Pulmonary artery endothelial cell (primary cell): ENCODE data around the gene ABLIM1. TPM values are rescaled to one million over a fixed set of nuclear protein-coding genes. Genes with fewer than 3 reads are reported as not detected.
A peak's percentile ranks its signal among the peaks of the same experiment; 100 is the strongest.

Experiments used
- DNase-seq: peaks from one replicate; pipeline ENCODE4 v3.0.0-alpha.2; 2011; ENCODE audit warnings: low read depth, low spot score
- total RNA-seq: library from RNA; depleted of rRNA; stranded (reverse); fragments of >200 nt; gene quantifications from 2 replicates; pipeline ENCODE4 v1.2.3, GENCODE V29; 2014

Gene ABLIM1
- total RNA-seq, 1 donor from 2014 or later, result 56.3 TPM

GRCh38 chr10:114584419-114584818 lies 73.7 kb downstream of the ABLIM1 start:
- no peak for DNase-seq

DNA sequence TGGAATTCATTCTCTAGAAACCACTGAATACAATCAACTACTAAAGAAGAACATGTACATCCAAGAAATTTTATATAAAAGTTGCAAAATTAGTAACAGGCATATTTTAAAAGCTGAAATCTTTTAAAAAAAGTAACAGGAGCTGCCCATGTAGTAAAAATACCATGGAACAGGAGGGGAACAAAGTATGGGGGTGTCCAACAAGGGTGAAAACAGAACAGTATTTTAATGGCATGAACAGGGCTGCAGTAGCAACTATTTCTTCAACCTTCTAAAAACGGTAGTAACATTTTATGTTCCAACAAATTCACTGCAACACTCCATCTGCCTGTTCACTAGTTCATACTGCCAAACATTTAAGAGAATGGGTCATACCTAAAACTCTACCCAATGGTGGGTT lies 77.0 kb downstream of the ABLIM1 start:
- DNase-seq, result no peak

DNA sequence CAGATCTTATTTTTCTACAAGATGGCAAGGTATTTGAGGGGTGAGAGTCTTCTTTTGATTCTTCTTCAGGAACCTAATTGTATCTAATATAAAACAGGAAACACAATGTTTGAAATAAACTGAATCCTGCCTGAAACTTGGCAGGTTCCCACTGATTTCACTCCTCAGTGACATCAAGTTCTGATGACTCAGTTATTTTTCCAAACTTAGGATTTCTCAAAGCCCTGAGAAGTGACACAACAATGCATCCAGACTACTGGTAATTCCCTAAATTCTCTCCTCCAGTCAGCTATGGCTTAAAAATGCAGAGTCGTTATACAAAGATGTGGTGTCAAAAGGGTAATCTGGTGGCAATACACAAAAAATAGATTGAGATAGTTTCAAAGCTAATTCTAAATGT lies 80.9 kb downstream of the ABLIM1 start:
- peak; percentile 58 for DNase-seq

- no peak for DNase-seq
Measured at GRCh38 chr10:114576716-114577115, 81.4 kb downstream of the ABLIM1 start.

GRCh38 chr10:114576132-114576487 lies 82.0 kb downstream of the ABLIM1 start:
- DNase-seq, result no peak

- no peak for DNase-seq
Measured at GRCh38 chr10:114575417-114576131, 82.5 kb downstream of the ABLIM1 start.

DNA sequence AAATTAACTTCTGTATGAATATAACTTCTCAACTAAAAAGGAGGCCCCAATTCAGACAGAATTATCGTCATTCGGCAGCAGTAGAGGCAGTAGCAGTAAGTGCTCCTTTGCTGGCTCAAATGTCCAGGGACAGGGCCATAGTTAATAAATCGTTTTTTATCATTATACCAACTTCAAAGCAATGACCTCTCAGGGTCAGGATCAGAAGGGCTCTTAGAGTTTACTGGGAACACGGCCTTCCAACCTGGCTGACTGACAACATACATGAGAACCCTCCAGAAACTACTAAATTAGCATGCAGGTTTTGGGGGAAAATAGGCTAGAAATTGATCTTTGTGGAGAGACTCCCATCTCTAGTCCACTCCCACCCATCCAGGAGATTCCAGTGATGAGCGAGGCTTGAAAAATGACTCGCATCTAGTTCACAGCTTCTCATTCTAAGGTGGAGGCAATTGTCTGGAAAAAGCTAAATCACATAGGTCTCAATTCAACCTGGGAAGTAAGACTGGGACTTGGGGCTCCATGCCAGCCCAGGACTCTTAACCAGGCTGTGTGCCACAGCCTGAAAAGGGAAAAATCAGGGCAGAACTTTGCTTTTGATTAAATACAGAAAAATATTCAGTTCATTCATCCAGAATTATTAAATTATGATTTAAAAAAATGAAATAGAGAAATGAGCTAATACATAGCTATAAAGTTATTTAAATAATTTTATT lies 84.6 kb downstream of the ABLIM1 start:
- DNase-seq, result no peak

DNA sequence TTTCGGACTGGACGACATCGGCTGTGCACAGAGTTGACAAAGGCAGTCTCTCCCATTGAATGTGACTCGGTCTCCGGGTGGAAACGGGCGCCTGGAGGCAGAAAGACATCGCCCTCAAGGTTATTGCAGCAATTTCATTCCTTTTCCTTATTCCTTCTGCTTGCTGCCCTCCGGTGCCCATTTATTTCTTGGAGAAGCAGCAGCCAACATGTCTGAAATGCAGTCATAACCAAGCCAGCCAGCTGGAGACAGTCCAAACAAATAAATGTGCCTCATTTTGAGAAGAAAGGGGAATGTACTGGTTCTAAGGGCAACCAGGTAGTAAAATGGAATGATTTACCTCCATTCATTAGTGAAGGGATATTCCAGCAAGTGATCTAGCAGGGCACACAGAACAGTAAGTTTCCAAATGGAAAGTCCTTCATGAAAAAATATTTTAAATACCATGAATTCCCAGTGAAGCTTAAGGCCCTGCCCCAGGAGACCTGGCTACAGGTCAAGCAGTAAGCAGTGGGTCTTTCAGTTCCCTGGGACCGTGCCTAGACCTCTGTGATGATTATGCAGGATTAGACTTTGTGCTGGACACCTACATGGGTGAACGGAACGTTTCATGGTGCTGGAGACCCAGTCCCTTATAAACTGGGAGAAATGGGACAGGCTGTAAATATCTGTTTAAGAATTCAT lies 86.6 kb downstream of the ABLIM1 start:
- DNase-seq, result no peak

- DNase-seq, result no peak
Measured at GRCh38 chr10:114566064-114566463, 92.0 kb downstream of the ABLIM1 start.

GRCh38 chr10:114565066-114565465 lies 93.0 kb downstream of the ABLIM1 start:
- no peak for DNase-seq

DNA sequence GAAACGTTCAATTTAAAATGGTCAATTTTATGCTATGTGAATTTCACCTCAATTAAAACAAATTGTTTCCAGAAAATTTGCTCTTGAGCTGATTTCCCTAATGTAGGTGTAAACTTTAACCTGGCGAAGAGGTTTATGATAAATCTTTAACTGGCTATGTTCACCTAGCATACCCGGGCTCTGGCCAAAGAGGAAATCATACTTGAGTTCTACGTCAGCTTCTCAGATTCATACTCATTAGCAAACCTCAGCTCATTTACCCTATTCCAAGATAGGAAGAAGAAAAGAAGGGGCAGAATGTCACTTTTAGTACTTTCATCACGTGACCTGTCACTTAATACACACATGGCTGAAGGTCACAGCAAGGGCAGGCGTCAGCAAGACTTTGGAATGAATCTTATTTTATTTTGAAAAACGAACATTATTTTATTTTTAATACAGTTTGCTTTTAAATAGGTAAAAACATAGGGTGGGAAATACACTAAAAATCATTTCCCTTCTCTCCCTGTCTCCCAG lies 97.0 kb downstream of the ABLIM1 start:
- DNase-seq, result no peak

GRCh38 chr10:114560144-114560543 lies 97.9 kb downstream of the ABLIM1 start:
- DNase-seq, result no peak

- no peak for DNase-seq
Measured at GRCh38 chr10:114559636-114560035, 98.4 kb downstream of the ABLIM1 start.

DNA sequence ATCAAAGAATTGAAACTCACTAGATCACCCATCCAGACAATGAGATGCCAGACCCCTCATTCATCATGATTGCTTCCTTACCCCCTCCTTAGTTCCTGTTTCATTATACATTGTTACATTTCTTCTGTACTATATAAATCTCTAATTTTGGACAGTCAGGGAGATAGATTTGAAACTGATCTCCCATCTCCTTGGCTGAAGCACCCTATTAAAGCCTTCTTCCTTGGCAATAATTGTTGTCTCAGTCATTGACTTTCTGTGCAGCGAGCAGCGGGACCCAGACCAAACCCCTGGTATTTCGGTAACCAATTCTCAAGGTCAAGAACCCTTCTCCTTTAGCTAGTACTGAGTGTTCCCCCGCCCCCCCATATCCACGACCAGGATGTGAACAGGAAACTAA lies 100.2 kb downstream of the ABLIM1 start:
- DNase-seq, result no peak

GRCh38 chr10:114556236-114557122 lies 101.6 kb downstream of the ABLIM1 start:
- DNase-seq, result no peak

DNA sequence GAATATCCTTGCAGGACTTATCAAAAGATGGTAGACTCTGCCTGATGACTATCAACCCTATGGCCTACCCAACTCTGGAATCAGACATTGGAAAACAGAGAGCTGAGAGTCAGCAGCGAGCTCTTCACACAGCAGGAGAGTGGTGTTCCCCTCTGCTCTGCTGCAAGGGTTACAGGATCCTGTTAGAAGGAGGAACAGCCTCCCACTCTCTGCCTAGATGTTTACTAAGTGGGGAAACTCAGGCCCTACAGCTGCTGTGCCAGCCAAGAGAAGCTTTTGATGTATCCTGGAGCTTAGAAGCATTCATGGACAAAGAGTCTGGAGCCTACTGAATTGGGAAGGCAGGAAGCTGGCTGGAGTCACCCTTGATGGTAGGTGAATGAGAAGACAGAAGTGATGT lies 104.6 kb downstream of the ABLIM1 start:
- no peak for DNase-seq

- DNase-seq, result no peak
Measured at GRCh38 chr10:114552050-114552449, 106.0 kb downstream of the ABLIM1 start.

GRCh38 chr10:114551636-114551972 lies 106.5 kb downstream of the ABLIM1 start:
- DNase-seq, result no peak

DNA sequence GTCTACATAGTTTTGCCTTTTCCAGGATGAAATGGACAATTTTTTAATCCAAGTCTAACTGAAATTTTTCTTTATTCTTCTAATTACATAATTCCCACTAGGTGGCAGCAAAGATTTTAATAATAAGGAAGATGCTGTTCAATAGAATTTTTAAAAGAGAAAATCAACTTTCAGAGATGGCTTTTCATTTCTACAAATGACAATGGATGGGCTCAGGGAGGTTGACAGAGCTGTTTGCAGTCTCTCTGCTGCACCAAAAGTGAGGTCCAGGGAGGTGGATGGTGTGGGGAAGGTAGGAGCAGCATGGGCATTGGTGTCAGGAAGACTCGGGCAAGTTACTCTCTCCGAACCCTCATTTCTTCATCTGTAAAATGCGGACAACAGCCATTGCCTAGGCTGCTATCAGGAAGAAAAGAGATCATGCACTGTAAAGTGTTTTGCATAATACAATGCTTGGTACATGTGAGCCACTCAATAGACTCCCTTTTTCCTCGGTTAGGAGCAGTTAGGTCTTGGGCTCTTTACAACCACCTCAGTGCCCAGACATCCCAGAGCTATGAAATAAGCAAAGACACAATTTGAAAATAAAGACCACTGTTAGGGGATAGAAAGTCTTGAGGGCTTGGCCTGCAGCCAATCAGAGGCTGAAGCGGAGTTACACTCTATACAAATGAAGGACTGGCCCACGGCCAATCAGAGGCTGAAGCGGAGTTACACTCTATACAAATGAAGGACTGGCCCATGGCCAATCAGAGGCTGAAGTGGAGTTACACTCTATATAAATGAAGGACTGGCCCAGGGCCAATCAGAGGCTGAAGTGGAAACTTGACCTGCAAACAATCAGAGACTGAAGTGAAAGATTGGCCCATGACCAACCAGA lies 107.1 kb downstream of the ABLIM1 start:
- DNase-seq, result peak; percentile 71

- no peak for DNase-seq
Measured at GRCh38 chr10:114548662-114549061, 109.4 kb downstream of the ABLIM1 start.
